ENCODE measurements around the gene TDRD6.

- TF ChIP-seq, protein P1, sequence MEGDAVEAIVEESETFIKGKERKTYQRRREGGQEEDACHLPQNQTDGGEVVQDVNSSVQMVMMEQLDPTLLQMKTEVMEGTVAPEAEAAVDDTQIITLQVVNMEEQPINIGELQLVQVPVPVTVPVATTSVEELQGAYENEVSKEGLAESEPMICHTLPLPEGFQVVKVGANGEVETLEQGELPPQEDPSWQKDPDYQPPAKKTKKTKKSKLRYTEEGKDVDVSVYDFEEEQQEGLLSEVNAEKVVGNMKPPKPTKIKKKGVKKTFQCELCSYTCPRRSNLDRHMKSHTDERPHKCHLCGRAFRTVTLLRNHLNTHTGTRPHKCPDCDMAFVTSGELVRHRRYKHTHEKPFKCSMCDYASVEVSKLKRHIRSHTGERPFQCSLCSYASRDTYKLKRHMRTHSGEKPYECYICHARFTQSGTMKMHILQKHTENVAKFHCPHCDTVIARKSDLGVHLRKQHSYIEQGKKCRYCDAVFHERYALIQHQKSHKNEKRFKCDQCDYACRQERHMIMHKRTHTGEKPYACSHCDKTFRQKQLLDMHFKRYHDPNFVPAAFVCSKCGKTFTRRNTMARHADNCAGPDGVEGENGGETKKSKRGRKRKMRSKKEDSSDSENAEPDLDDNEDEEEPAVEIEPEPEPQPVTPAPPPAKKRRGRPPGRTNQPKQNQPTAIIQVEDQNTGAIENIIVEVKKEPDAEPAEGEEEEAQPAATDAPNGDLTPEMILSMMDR (IDR thresholded peaks at IDR 0.05) = no peak
- TF ChIP-seq POLR2A (IDR thresholded peaks at IDR 0.05) = no peak
Measured at GRCh38 chr6:46653439-46654195, 34.1 kb upstream of the TDRD6 start.
